HG02852 (cell line): ENCODE data around the gene MYRF.

ENCODE experiments used
- ATAC-seq: cut with Tn5 transposase; IDR thresholded peaks from one replicate; pipeline ENCODE4 v1.9.1; 2021; ENCODE audit warnings: mild to moderate bottlenecking, moderate library complexity; ENCODE audit not compliant: unreplicated experiment

The MYRF gene

GRCh38 chr11:61837411-61838005 is 85.1 kb downstream of the MYRF start:
- no peak for ATAC-seq
